IMR-90 (cell line): Measurements from ENCODE around the gene SAMD4B. TPM values are rescaled to one million over a fixed set of nuclear protein-coding genes. Genes with fewer than 3 reads are reported as not detected.

Source experiments
- ATAC-seq: fragments of 200-7000 bp; cut with Tn5 transposase; 2 replicates; pipeline ENCODE4 v1.9.1; 2020; ENCODE audit warnings: low read depth, mild to moderate bottlenecking, moderate library complexity
- BruUV-seq: library from RNA; stranded (reverse); fragments of 400-500 nt; replicated peaks from 2 replicates; lab custom pipeline; 2021; lab: Mats Ljungman, UMichigan
- CTCF ChIA-PET: fragments of 300-600 bp; formaldehyde crosslinking; extraction: SDS; loops from one replicate; lab custom pipeline; 2021; ENCODE audit warnings: antibody characterized with exemption; lab: Yijun Ruan, JAX
- POLR2A ChIA-PET: fragments of 300-600 bp; sonication (Branson Sonifier 250); formaldehyde crosslinking; loops from one replicate; lab custom pipeline; 2022; ENCODE audit warnings: antibody characterized with exemption; ENCODE audit not compliant: unreplicated experiment; lab: Charles Lee
- DNase-seq: peaks from one replicate; pipeline ENCODE4 v3.0.0; 2013
- H2AFZ ChIP-seq: replicated peaks from 2 replicates; pipeline ENCODE3; 2013; ENCODE audit warnings: low read length, mild to moderate bottlenecking; ENCODE audit not compliant: poor library complexity
- H2AK5ac ChIP-seq: 2 replicates; pipeline ENCODE4 v1.6.1; 2013; ENCODE audit warnings: low read depth, low read length, inconsistent platforms
- H2AK9ac ChIP-seq: replicated peaks from 2 replicates; pipeline ENCODE3; 2013; ENCODE audit warnings: mild to moderate bottlenecking, low read depth, low read length, moderate library complexity; ENCODE audit not compliant: poor library complexity
- H2BK120ac ChIP-seq: 2 replicates; pipeline ENCODE4 v1.6.1; 2013; ENCODE audit warnings: low read depth, low read length, inconsistent platforms
- H2BK15ac ChIP-seq: 3 replicates; pipeline ENCODE4 v1.6.1; 2013; ENCODE audit warnings: low read depth, low read length, inconsistent platforms
- H2BK20ac ChIP-seq: 2 replicates; pipeline ENCODE4 v1.6.1; 2013; ENCODE audit warnings: low read depth, mild to moderate bottlenecking, inconsistent platforms, low read length, moderate library complexity
- H2BK5ac ChIP-seq: 2 replicates; pipeline ENCODE4 v1.6.1; 2013; ENCODE audit warnings: mild to moderate bottlenecking, low read depth, low read length, inconsistent platforms; ENCODE audit not compliant: poor library complexity, severe bottlenecking
- H3K14ac ChIP-seq: replicated peaks from 2 replicates; pipeline ENCODE4 v1.6.1; 2013; ENCODE audit warnings: low read depth, low read length, inconsistent platforms
- H3K18ac ChIP-seq: 2 replicates; pipeline ENCODE4 v1.6.1; 2013; ENCODE audit warnings: low read depth, low read length, control low read depth
- H3K23ac ChIP-seq: 2 replicates; pipeline ENCODE4 v1.6.1; 2013; ENCODE audit warnings: low read depth, low read length, inconsistent platforms
- H3K27ac ChIP-seq: 2 replicates; pipeline ENCODE4 v1.5.1; 2013; ENCODE audit warnings: mild to moderate bottlenecking, control low read depth, low read length; ENCODE audit not compliant: insufficient read depth
- H3K27me3 ChIP-seq: 2 replicates; pipeline ENCODE4 v1.6.1; 2013; ENCODE audit warnings: low read length; ENCODE audit not compliant: control insufficient read depth, insufficient read depth
- H3K36me3 ChIP-seq: 2 replicates; pipeline ENCODE4 v1.6.1; 2013; ENCODE audit warnings: low read length, mixed read lengths; ENCODE audit not compliant: control insufficient read depth, insufficient read depth
- H3K4ac ChIP-seq: 2 replicates; pipeline ENCODE4 v1.6.1; 2013; ENCODE audit warnings: low read depth, low read length, inconsistent platforms
- H3K4me1 ChIP-seq: 2 replicates; pipeline ENCODE4 v1.6.1; 2013; ENCODE audit warnings: low read length, mixed read lengths; ENCODE audit not compliant: control insufficient read depth, insufficient read depth
- H3K4me2 ChIP-seq: 2 replicates; pipeline ENCODE4 v1.6.1; 2013; ENCODE audit warnings: low read depth, mild to moderate bottlenecking, control low read depth, low read length, moderate library complexity
- H3K4me3 ChIP-seq: 2 replicates; pipeline ENCODE4 v1.5.1; 2013; ENCODE audit warnings: low read depth, mild to moderate bottlenecking, control low read depth, low read length, moderate library complexity; ENCODE audit not compliant: insufficient read depth
- H3K56ac ChIP-seq: 2 replicates; pipeline ENCODE4 v1.6.1; 2013; ENCODE audit warnings: low read length, inconsistent platforms; ENCODE audit not compliant: insufficient read depth; ENCODE audit errors: extremely low read depth
- H3K79me1 ChIP-seq, 2 experiments: 2 replicates each; pipeline ENCODE4 v1.6.1; 2013; ENCODE audit warnings: low read length in 2 of 2, inconsistent platforms in 1 of 2, low read depth in 1 of 2
- H3K9ac ChIP-seq: 2 replicates; pipeline ENCODE4 v1.6.1; 2013; ENCODE audit warnings: low read depth, low read length, control low read depth
- H3K9me1 ChIP-seq: 2 replicates; pipeline ENCODE4 v1.6.1; 2013; ENCODE audit warnings: low read length, inconsistent platforms; ENCODE audit not compliant: insufficient read depth
- H3K9me3 ChIP-seq: 2 replicates; pipeline ENCODE4 v1.6.1; 2013; ENCODE audit warnings: low read length; ENCODE audit not compliant: control insufficient read depth, insufficient read depth
- H4K20me1 ChIP-seq: 2 replicates; pipeline ENCODE4 v1.6.1; 2013; ENCODE audit warnings: low read length, inconsistent platforms; ENCODE audit not compliant: insufficient read depth
- H4K5ac ChIP-seq: 2 replicates; pipeline ENCODE4 v1.6.1; 2013; ENCODE audit warnings: mild to moderate bottlenecking, low read depth, low read length, control low read depth
- H4K8ac ChIP-seq, 2 experiments: 2 replicates each; pipeline ENCODE4 v1.6.1; 2013; ENCODE audit warnings: low read depth in 2 of 2, low read length in 2 of 2, control low read depth in 1 of 2, inconsistent platforms in 1 of 2
- H4K91ac ChIP-seq: 2 replicates; pipeline ENCODE4 v1.6.1; 2013; ENCODE audit warnings: low read depth, low read length, inconsistent platforms; ENCODE audit not compliant: insufficient read depth
- BHLHE40 ChIP-seq: fragments of 150-350 bp; IDR thresholded peaks from 2 replicates; pipeline ENCODE4 v1.6.1; 2016; ENCODE audit warnings: mild to moderate bottlenecking, low read depth, low read length
- CEBPB ChIP-seq: IDR thresholded peaks from 2 replicates; pipeline ENCODE4 v1.6.1; 2012; ENCODE audit warnings: low read depth, low read length, improper control_type of control experiment
- CHD1 ChIP-seq: IDR thresholded peaks from 2 replicates; pipeline ENCODE4 v1.6.1; 2012; ENCODE audit warnings: low read depth, low read length, improper control_type of control experiment
- ELK1 ChIP-seq: fragments of 150-350 bp; IDR thresholded peaks from 2 replicates; pipeline ENCODE4 v1.6.1; 2016; ENCODE audit warnings: low read depth, mild to moderate bottlenecking, low read length, moderate library complexity, borderline replicate concordance
- FOS ChIP-seq: fragments of 150-350 bp; IDR thresholded peaks from 2 replicates; pipeline ENCODE4 v1.6.1; 2016; ENCODE audit warnings: low read depth, low read length
- MAFK ChIP-seq: IDR thresholded peaks from 2 replicates; pipeline ENCODE4 v1.6.1; 2012; ENCODE audit warnings: low read depth, low read length, improper control_type of control experiment
- MAZ ChIP-seq: IDR thresholded peaks from 2 replicates; pipeline ENCODE4 v1.6.1; 2012; ENCODE audit warnings: low read depth, mild to moderate bottlenecking, low read length, improper control_type of control experiment, moderate library complexity, borderline replicate concordance
- MXI1 ChIP-seq: IDR thresholded peaks from 2 replicates; pipeline ENCODE4 v1.6.1; 2012; ENCODE audit warnings: low read depth, mild to moderate bottlenecking, low read length, moderate library complexity, borderline replicate concordance
- NFE2L2 ChIP-seq: fragments of 150-350 bp; IDR thresholded peaks from 2 replicates; pipeline ENCODE4 v1.6.1; 2016; ENCODE audit warnings: low read depth, mild to moderate bottlenecking, low read length
- POLR2A ChIP-seq: IDR thresholded peaks from 2 replicates; pipeline ENCODE4 v1.6.1; 2012; ENCODE audit warnings: mild to moderate bottlenecking, low read depth, low read length
- RAD21 ChIP-seq: IDR thresholded peaks from 2 replicates; pipeline ENCODE4 v1.6.1; 2012; ENCODE audit warnings: low read length, improper control_type of control experiment
- RCOR1 ChIP-seq: IDR thresholded peaks from 2 replicates; pipeline ENCODE4 v1.6.1; 2012; ENCODE audit warnings: mild to moderate bottlenecking, low read length, improper control_type of control experiment; ENCODE audit not compliant: insufficient replicate concordance
- RFX5 ChIP-seq: IDR thresholded peaks from 2 replicates; pipeline ENCODE4 v1.8.0; 2012; ENCODE audit warnings: low read depth, mild to moderate bottlenecking, low read length, moderate library complexity
- SMC3 ChIP-seq: fragments of 150-350 bp; IDR thresholded peaks from 2 replicates; pipeline ENCODE4 v1.6.1; 2016; ENCODE audit warnings: low read depth, mild to moderate bottlenecking, antibody characterized with exemption, low read length, moderate library complexity
- USF2 ChIP-seq: fragments of 150-350 bp; IDR thresholded peaks from 2 replicates; pipeline ENCODE4 v1.6.1; 2017; ENCODE audit warnings: mild to moderate bottlenecking, antibody characterized with exemption, low read length, low read depth
- WGBS, 2 experiments: methylation state at CpG; one replicate each; pipeline versions ENCODE4 v1.1.5 to v1.1.7; 2013; ENCODE audit warnings: missing lambda C conversion rate in 2 of 2; ENCODE audit not compliant: insufficient read length in 1 of 2; ENCODE audit errors: extremely low coverage in 2 of 2; 5-methylcytosine and 5-hydroxymethylcytosine counted together
- dilution Hi-C: fragments of 300-500 bp; cut with HindIII; formaldehyde crosslinking; loops from one replicate; pipeline ENCODE4 v1.14.3; 2018; ENCODE audit warnings: low sequenced_read_pairs; ENCODE audit not compliant: unreplicated experiment
- in situ Hi-C: fragments of 300-500 bp; cut with MboI; formaldehyde crosslinking; loops from 3 replicates; pipeline ENCODE4 v1.14.3; 2019; ENCODE audit warnings: low sequenced_read_pairs, inconsistent platforms, mixed read lengths
- intact Hi-C: fragments of 100-400 bp; cut with micrococcal nuclease; formaldehyde crosslinking; loops from 2 replicates; pipeline ENCODE4 v1.10.0; 2022
- polyA plus RNA-seq, 3 experiments: library from polyadenylated mRNA; depleted of rRNA; stranded (reverse); fragments of >200 nt; gene quantifications; 2 replicates each; pipeline ENCODE4 v1.2.3, GENCODE V29; 2012; ENCODE audit warnings: low replicate concordance in 1 of 3
- total RNA-seq: library from RNA; depleted of rRNA; stranded (reverse); fragments of >200 nt; gene quantifications from 2 replicates; pipeline ENCODE4 v1.2.3, GENCODE V29; 2012
- TF ChIP-seq, protein P1 (sequence below): conservative IDR thresholded peaks from 2 replicates; pipeline ENCODE4 v1.5.1; 2012; ENCODE audit warnings: mild to moderate bottlenecking, low read depth, low read length, improper control_type of control experiment

The SAMD4B gene
- total and polyA plus RNA-seq, 2 of the 4 experiments (the other 2 are of a cell fraction): 18.3 to 97.2 TPM

- H4K8ac ChIP-seq: no peak overlapping the region
- H3K36me3 ChIP-seq: no peaks in the 10 kb centered on the region
- CTCF ChIA-PET: no interaction called here
- no peak overlapping the region for H3K56ac ChIP-seq
- POLR2A ChIA-PET: no interaction called here
- no peak overlapping the region for H3K4ac ChIP-seq
- no peaks in the 10 kb centered on the region for H3K79me1 ChIP-seq
- H3K4me3 ChIP-seq: no peak overlapping the region
- H3K9ac ChIP-seq: no peak overlapping the region
- no peaks in the 10 kb centered on the region for H3K9me1 ChIP-seq
- H2BK20ac ChIP-seq: no peak overlapping the region
- no peak overlapping the region for H4K5ac ChIP-seq
- in situ Hi-C loops (no loop called here), dilution Hi-C loops (no loop called here), intact Hi-C loops (no loop called here)
- H4K20me1 ChIP-seq: no peaks in the 10 kb centered on the region
- H3K23ac ChIP-seq: no peak overlapping the region
- H3K14ac ChIP-seq: no peak overlapping the region
- no peak overlapping the region for H4K91ac ChIP-seq
- no peak for ATAC-seq
- H2AK5ac ChIP-seq: no peak overlapping the region
- no peaks in the 10 kb centered on the region for H3K4me1 ChIP-seq
- H3K4me2 ChIP-seq: no peak overlapping the region
- no peak overlapping the region for H2AK9ac ChIP-seq
- TF ChIP-seq, protein P1, sequence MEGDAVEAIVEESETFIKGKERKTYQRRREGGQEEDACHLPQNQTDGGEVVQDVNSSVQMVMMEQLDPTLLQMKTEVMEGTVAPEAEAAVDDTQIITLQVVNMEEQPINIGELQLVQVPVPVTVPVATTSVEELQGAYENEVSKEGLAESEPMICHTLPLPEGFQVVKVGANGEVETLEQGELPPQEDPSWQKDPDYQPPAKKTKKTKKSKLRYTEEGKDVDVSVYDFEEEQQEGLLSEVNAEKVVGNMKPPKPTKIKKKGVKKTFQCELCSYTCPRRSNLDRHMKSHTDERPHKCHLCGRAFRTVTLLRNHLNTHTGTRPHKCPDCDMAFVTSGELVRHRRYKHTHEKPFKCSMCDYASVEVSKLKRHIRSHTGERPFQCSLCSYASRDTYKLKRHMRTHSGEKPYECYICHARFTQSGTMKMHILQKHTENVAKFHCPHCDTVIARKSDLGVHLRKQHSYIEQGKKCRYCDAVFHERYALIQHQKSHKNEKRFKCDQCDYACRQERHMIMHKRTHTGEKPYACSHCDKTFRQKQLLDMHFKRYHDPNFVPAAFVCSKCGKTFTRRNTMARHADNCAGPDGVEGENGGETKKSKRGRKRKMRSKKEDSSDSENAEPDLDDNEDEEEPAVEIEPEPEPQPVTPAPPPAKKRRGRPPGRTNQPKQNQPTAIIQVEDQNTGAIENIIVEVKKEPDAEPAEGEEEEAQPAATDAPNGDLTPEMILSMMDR: no peak
- TF ChIP-seq FOS: no peak
- TF ChIP-seq RFX5: no peak
- no peak for TF ChIP-seq CHD1
- TF ChIP-seq SMC3: no peak
- no peak for TF ChIP-seq RAD21
- no peak for TF ChIP-seq MXI1
- no peak for TF ChIP-seq NFE2L2
- TF ChIP-seq USF2: no peak
- no peak for TF ChIP-seq ELK1
- no peak for TF ChIP-seq RCOR1
- no peak for TF ChIP-seq CEBPB
- no peak for TF ChIP-seq MAZ
- no peak for TF ChIP-seq BHLHE40
- TF ChIP-seq MAFK: no peak
- no peak for TF ChIP-seq POLR2A
- H3K27ac ChIP-seq: no peak overlapping the region
- no peak overlapping the region for H2BK120ac ChIP-seq
- peaks cover 31% of the 10 kb centered on the region for H3K27me3 ChIP-seq
- H2BK15ac ChIP-seq: no peak overlapping the region
- H2AFZ ChIP-seq: no peak overlapping the region
- H3K18ac ChIP-seq: no peak overlapping the region
- no peaks in the 10 kb centered on the region for H3K9me3 ChIP-seq
- no peak for DNase-seq
- WGBS, 2 experiments: no CpG with 5 or more reads among the region's 17 CpGs
- no TSS peak for BruUV-seq
- no peak overlapping the region for H2BK5ac ChIP-seq
Measured at GRCh38 chr19:39297931-39298634, 44.1 kb upstream of the SAMD4B start.
